ENCODE data around the gene PPIC.
"Not testable (repeated sequence)": the region's sequence is repeated elsewhere in the genome, so short reads cannot be mapped to it uniquely, and the experiment has no call there.

The PPIC gene

DNA sequence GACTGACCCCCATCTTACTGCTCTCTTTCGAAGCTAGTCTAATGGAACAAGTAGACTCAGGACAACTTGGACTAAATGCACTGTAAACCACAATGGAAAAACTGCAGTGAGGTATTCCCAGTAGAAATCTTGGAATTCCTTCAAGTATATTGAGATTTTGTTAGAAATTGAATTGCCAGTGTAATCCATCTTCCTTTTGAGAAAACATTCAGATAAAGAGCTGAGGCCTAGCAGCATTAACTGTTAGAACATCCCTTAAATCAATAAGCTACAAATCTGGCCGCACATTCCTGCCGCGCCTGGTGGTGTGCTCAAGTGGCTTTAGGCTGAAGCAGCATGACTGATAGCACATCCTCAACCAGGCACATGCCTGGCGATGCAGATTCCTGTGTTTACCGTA lies 29.3 kb downstream of the PPIC start:
- no peak for DNase-seq

DNA sequence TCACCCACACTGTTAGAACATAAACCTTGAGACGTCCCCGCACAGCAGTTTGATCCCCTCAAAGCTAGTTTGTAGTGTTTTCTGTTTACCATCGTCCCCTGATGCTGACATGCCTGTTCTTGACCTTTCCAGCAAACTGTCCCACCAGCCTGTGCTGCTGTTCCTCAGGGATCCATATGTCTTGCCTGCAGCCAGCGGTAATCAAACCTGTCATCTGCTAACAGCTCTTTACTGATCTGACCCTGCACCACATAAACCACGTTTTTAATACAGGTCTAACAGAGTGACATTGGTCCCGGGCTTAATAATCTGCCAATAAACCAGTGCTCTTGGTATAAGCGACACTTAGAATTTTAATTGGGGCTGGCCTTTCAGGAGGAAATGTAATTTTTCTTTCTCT lies 34.7 kb downstream of the PPIC start:
- peak; percentile 80 for DNase-seq

DNA sequence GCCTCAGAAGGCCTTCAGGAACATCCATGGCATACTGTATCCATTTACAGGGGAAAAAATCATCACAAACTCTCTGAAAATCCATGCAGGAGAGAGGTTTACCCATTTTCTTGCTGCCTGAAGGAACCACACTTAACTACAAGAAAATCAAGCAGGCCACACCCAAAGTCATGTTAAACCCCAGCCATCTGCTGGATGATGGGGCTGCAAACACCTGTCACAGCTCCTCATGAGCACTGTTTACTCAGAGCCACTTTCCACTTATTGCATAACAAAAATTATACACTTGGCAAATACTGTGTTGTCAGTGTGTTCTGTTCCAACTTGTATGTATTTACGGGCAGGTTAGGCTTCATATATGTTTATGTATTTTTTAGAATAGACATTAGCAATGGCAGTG lies 35.8 kb downstream of the PPIC start:
- peak; percentile 95 for DNase-seq

DNA sequence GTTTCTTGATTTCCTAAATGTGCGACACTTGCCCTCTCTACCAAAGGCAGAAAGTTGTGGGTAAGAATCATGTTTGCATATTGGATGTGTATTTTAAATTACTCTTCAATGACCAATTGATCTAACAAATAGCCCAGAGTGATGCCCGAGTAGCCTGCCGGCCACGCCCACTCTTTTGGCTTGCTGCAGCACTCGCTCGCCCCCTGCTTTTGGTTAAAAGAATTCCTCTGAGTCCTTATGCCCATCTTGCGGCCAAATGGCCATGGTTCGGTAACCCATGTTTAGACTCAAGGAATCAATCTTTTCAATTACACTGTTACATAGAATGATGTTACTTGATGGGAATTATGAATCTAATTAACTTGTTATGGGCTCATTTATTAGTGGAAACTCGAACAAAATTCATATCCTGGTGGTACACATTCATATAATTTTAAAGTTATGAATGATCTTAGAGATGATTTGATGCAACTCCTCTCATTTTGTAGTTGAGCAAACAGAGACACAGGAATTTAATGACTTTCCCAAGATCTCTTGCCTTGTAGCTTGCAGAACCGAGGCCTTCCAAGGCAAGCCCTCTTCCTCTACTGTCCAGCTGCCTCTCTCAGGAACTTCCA lies 36.5 kb downstream of the PPIC start:
- DNase-seq, result peak; percentile 65

DNA sequence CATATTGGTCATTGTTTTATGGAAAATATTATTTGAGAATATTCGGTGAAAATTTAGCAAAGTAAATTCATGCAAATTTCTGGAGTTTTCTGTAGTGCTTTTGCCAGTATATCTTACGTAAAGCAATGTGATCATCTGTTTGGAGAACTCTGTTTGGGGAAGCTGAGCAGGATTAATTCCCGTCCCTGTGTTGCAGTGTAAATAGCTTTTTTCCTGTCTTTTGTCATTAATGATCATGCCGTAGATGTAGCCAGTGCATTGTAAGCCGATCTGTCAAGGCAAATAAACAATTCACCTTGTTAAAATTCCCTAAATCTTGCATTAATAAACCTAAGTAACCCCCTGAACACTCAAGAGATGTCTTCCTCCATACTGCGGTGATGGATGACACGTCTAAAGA lies 39.2 kb downstream of the PPIC start:
- peak; percentile 73 for DNase-seq

DNA sequence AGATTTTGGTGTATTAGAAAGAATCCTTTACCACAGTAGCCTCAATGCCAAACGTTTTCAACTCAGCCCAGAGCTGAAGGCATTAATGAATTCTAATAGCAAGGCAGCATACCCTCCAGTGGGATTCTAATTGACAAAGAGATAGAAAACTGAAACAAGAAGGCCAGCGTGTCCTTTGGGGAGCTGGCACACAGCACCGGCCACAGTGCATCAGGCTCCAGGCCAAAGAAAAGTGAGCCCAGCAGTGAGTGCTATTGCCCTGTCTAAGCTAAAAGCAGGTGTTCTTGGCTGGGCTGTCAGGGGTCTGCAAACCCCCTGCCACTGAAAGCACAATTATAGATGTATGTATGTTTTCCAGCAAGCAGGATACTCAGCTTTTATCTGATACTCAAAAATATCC lies 40.4 kb downstream of the PPIC start:
- DNase-seq, result no peak

DNA sequence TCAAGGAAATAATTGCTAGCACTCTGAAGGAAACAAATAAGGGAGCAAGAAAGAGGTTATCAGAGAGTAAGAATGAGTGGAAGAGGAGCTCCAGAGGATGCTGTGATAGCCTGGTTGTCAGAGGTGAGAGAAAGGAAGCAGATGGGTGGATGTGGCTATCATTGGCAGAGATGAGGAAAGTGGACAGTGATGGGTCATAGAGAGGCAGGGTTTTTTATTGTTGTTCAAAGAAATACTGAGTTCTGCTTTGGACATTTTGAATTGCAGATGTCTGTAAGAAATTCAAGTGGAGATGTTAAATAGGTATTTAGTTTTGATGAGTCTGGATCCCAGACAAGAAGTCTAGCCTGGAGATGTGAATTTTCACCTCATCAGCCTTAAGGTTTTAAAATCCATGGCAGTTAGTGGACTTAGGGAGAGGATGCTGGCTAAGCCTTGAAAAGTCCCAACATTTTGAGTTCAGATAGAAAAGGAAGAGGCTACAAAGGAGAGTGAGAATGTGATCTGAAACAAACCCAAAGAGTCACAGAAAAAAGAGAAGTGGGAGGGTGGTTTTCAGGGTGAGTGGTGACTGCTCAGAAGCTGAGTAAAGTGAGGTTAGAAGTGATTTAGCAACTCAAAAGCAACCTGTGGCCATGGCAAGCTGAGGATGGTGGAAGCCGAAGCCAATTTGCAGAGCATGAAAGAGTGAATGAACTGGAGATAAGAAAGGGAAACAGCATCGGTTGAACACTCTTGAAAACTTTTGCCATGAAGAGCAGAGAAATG lies 50.4 kb downstream of the PPIC start:
- DNase-seq, result no peak

DNA sequence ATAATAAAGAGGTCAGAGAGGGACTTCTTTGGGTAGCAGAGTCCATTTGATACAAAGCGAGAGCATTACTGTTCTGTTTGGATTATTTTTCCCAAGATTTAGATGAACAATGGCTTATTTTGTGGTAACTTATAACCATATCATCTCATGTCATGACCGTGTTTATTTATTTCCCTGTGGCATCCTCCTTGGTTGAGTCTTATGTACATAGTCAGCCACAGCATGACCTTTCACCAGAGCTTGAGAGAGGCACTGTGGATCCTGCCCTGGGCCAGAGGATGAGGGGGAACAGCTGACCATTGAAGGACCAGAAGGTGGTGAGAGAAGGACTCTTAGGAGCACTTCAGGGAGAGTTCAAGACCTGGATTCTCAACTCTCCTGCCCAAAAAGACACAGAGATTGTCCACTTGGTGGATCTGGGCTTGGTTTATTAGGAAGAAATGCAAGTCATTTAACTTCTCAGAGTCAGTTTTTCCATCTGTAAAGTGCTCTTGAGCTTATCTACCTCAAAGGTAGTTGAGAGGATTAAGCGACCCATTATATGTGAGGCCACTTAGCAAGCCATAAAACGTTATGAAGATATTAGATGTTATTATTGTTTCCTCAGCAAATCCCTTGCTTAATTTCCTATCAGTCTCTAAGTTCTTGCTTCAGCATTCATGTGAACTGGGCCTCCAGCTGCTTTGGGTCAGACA lies 51.4 kb downstream of the PPIC start:
- no peak for DNase-seq

DNA sequence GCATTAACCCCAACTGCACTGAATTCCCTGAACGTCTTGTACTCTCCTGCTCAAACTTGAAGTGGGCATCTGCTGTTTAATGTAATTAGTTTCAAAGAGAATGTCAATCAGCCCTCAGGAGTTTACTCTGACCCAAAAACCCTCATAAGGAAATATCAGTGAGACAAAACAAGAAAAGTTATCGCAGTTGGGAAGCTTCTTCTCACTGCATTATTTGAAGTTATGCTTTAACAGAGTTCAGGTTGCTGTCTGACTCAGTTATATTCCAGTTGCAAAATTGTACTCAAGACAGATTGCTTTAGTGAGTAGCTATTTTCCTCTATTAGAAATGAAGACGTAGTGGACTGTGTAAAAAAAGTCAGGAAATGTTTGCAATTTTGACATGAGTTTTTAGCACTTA lies 52.1 kb downstream of the PPIC start:
- DNase-seq, result no peak

DNA sequence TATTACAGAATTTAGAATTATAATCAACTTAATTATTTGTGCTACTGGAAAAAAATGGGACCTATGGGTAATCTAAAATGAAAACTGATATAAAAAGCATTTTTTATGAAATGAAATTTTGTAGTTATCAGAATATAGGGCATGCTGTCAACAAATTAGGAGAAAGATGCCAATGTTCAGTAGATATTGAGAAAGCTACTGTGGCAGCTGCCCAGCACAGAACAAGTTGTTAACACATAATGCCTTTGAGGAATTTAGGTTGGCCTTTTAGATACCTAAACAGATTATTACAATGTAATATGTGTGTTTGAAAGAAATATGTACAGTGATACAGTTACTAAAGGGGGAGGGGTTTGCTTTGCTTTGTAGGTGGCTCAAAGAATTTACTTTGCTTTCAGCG lies 54.1 kb downstream of the PPIC start:
- no peak for DNase-seq

DNA sequence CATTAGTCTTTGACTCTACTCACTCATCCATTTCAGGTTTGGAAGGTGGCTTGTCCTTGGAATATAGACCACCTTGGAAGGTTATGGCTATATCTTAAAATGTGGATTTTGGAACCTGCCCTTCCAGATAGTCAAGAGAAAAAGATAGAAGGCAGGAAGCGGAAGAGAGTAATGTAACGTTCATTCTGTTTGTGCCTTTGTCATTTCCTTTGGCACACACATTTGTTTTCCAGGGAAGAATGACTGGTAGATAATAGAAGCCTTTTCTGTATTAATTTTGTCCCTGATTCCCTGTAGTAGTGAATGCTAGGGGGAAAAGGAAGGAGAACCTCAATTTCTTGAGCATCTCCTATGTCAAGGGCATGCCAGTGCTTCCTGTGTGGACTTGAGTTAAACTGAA lies 54.7 kb downstream of the PPIC start:
- no peak for DNase-seq

DNA sequence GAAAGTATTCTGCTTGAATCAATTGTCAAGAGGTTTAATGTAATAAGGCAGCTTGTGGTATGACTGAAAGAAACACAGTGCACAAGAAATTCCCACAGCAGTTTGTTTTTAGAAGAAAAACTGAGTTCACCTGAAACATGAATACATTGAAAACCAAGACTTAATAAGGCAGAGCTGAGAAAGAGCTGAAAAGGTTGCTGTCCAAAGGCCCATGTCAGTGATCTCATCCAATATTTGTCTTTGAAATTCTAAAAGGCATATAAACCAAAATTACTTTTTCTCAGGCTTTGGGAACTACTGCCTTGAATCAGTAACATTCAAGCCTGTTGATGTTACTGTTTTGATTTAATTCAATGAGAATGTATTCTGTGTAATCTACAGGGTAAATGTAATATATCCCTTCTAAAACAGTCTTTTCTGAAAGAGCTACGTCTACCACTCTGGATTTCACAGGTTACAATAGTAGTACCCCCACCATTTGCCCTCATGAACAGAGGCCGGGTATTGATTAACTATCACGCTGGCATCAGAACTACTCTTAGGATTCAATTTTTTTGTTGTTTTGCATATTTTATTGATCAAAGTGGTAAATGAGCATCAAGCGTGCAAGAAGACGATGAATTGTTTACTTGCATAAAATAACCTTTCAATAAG lies 57.8 kb downstream of the PPIC start:
- DNase-seq, result no peak

DNA sequence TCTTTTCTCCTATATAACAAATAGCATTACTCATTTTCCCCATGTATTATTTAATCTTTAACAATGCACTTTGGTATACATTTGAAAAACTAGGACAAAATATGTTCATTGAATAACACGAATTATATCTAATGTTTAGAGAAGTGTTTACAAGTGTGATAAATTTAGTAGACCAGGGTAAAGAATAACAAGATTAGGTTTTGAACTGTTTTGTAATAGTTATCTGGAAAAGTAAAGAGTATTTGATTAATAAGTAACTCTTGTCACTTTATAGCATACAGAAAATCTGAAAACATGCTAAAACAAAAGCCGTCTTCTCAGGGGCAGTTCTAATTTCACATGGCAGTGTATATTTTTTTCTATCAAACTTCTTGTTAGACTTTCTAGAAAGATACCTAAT lies 58.5 kb downstream of the PPIC start:
- no peak for DNase-seq

DNA sequence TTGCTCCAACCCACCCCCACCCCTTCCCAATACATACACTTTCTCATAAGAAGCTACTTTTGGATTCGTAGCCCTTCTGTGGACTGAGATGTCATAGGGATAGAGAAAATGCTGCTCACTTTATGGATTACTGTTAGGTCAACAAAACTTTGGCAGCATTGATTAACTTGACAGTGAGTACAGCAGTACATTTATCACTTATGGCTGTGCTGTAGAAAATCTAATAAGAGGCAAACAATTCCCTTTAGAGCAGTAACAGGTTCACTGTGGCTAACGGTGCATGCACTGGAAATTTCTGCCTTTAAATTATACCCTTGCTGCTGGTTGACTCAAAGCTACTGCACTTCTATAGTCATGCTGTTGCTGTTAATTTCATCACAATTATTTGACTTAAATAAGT lies 59.2 kb downstream of the PPIC start:
- DNase-seq, result peak; percentile 20

DNA sequence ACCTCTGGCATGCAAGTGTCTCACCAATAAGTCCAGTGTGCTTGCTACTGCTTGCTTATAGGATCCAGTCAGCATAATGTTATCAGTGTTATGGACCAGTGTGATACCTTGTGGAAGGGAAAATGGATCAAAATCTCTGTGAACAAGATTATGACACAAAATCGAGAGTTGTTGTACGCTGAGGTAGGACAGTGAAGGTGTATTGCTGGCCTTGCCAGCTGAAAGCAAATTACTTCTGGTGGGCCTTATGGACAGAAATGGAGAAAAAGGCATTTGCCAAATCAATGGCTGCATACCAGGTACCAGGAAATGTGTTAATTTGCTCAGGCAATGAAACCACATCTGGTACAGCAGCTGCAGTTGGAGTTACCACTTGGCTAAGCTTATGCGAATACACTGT lies 62.3 kb downstream of the PPIC start:
- not testable (repeated sequence) for DNase-seq

DNA sequence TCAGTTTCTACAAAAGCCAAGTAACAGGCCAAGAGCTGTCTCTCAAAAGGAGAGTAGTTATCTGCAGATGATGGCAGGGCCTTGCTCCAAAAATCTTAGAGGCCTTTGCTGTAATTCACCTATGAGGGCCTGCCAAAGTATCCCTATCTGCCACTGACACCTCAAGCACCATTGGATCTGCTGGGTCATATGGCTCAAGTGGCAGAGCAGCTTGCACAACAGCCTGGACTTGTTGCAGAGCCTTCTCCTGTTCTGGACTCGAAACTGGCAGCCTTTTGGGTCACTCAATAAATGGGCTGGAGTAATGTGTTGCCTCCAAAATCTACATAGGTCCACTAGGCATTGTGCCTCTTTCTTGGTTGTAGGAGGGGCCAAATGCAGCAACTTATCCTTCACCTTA lies 62.8 kb downstream of the PPIC start:
- DNase-seq, result not testable (repeated sequence)
